Motor neuron (in vitro differentiated cells): ENCODE results near the gene RGMB. TPM values are rescaled to one million over a fixed set of nuclear protein-coding genes. Genes with fewer than 3 reads are reported as not detected.

Source experiments
- ATAC-seq, 8 experiments: fragments of 200-7000 bp; cut with Tn5 transposase; replicated peaks in 6 of 8; 2 replicates each; pipeline ENCODE4 v1.8.0; 2021; ENCODE audit warnings: mild to moderate bottlenecking in 8 of 8, moderate library complexity in 8 of 8
- H3K27ac ChIP-seq, 2 donors: fragments of 250-450 bp; sonication (Bioruptor Pico); 2 replicates each; pipeline ENCODE4 v1.9.0; 2021; ENCODE audit warnings: antibody characterized with exemption in 2 of 2, mild to moderate bottlenecking in 2 of 2, moderate library complexity in 1 of 2
- H3K4me1 ChIP-seq, 2 donors: fragments of 250-450 bp; sonication (Bioruptor Pico); replicated peaks in 1 of 2; 2 replicates each; pipeline ENCODE4 v1.6.1; 2021; ENCODE audit warnings: antibody characterized with exemption in 2 of 2, mild to moderate bottlenecking in 2 of 2, moderate library complexity in 1 of 2
- H3K4me3 ChIP-seq, 5 donors: fragments of 250-450 bp; sonication (Bioruptor Pico); 2 replicates each; pipeline ENCODE4 v1.9.0; 2021; ENCODE audit warnings: antibody characterized with exemption in 5 of 5, mild to moderate bottlenecking in 5 of 5, moderate library complexity in 4 of 5
- WGBS, 10 experiments: fragments of 450-650 bp; shearing (Covaris generic); methylation state at CpG; one replicate each; pipeline ENCODE4 v1.0.0; 2022; 5-methylcytosine and 5-hydroxymethylcytosine counted together
- in situ Hi-C, 9 experiments: fragments of 400-800 bp; cut with MboI; loops; one replicate each; pipeline ENCODE4 v1.15.0; 2021; ENCODE audit warnings: low sequenced_read_pairs in 9 of 9, low pct_unique_long_range_greater_than_20kb in 2 of 9; ENCODE audit not compliant: unreplicated experiment in 9 of 9
- total RNA-seq, 8 experiments: library from RNA; unstranded; fragments of 300-600 nt; gene quantifications; 2 replicates each; pipeline versions ENCODE4 v1.2.3 to v1.2.4, GENCODE V29; 2022

The RGMB gene
- total RNA-seq, 8 experiments from 2014 or later = 4.2 to 92.9 (median 32.5) TPM

DNA sequence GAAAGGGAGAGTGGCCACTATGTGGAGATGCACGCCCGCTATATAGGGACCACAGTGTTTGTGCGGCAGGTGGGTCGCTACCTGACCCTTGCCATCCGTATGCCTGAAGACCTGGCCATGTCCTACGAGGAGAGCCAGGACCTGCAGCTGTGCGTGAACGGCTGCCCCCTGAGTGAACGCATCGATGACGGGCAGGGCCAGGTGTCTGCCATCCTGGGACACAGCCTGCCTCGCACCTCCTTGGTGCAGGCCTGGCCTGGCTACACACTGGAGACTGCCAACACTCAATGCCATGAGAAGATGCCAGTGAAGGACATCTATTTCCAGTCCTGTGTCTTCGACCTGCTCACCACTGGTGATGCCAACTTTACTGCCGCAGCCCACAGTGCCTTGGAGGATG lies 19.8 kb downstream of the RGMB start:
- H3K4me1 ChIP-seq = peaks cover 22 to 25% of the 10 kb centered on the region in 2 donors
- no peak overlapping the region for H3K27ac ChIP-seq
- H3K4me3 ChIP-seq = no peak overlapping the region
- in situ Hi-C loops = no loop called here
- ATAC-seq = peak in 1 of 8 experiments; percentile 6
- 95 to 100% (median 96%) methylated on average over 1 to 12 of the region's 14 CpGs; no CpG with 5 or more reads in 5 of the 10 experiments for WGBS, 10 experiments

- in situ Hi-C loops = no loop called here
- ATAC-seq = no peak
- no peak overlapping the region for H3K27ac ChIP-seq
- H3K4me3 ChIP-seq = no peak overlapping the region
- peaks cover 18% of the 10 kb centered on the region in 2 donors for H3K4me1 ChIP-seq
- WGBS, 10 experiments = 76 to 100% (median 93%) methylated on average over 1 to 6 of the region's 7 CpGs; no CpG with 5 or more reads in 2 of the 10 experiments
These were observed 20.5 kb downstream of the RGMB start for GRCh38 chr5:98794001-98794400.

DNA sequence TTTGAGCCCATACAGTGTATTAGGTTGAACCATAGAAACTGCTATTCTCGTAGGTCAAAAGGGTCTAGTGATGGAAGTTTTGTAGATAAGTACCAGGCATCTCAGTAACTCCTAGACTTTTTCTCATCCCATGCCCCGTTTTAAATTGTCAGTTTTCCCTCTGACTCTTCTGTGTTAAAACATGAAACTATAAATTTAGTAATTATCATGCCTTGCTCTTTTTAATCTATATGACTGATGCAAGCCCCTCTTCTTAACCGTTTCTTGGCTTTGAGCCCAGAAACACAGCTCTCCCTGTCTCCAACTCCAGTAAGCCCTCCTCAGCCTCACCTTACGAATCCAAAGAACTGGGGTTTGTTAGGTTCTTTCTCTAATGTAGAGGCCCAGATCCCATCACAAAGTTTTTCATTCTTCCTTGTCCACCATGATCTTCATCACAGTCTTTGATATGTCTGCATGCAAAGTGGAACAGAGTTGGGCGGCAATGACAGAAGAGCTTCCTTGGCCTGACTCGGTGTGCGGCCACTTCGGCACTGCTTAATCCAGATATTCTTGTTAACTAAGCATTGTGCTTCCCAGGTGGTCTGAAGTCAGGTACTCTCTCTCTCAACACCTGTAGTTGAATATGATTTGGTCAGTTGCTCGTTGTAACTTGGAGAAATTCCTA lies 21.1 kb downstream of the RGMB start:
- Histone ChIP-seq H3K4me3 (no peak overlapping the region), H3K4me1 (peaks cover 13 to 14% of the 10 kb centered on the region in 2 donors), H3K27ac (no peak overlapping the region)
- in situ Hi-C loops = no loop called here
- WGBS, 10 experiments = 66 to 100% (median 90%) methylated on average over 1 to 8 of the region's 9 CpGs; no CpG with 5 or more reads in 1 of the 10 experiments
- no peak for ATAC-seq

- H3K4me3 ChIP-seq = no peak overlapping the region
- WGBS, 10 experiments = 55 to 100% (median 94%) methylated on average over 1 to 5 of the region's 5 CpGs; no CpG with 5 or more reads in 1 of the 10 experiments
- H3K4me1 ChIP-seq = peaks cover 9 to 11% of the 10 kb centered on the region in 2 donors
- no peak overlapping the region for H3K27ac ChIP-seq
- in situ Hi-C loops = no loop called here
- ATAC-seq = no peak
These were observed 21.8 kb downstream of the RGMB start for GRCh38 chr5:98795243-98795642.

GRCh38 chr5:98796197-98796972 lies 22.9 kb downstream of the RGMB start:
- H3K4me1 ChIP-seq = peaks cover 3 to 6% of the 10 kb centered on the region in 2 donors
- peak in 5 of 8 experiments; percentile 32 to 85 (median 85) for ATAC-seq
- no peak overlapping the region for H3K4me3 ChIP-seq
- 0 to 41% (median 17%) methylated on average over 1 to 7 of the region's 7 CpGs for WGBS, 10 experiments
- H3K27ac ChIP-seq = no peak overlapping the region
- in situ Hi-C loops = no loop called here

- in situ Hi-C loops = no loop called here
- peaks cover 3 to 4% of the 10 kb centered on the region in 2 donors for H3K4me1 ChIP-seq
- ATAC-seq = no peak
- H3K4me3 ChIP-seq = no peak overlapping the region
- 57 to 88% (median 59%) methylated on average over 1 of the region's 1 CpG; no CpG with 5 or more reads in 6 of the 10 experiments for WGBS, 10 experiments
- no peak overlapping the region for H3K27ac ChIP-seq
These were observed 24.9 kb downstream of the RGMB start for GRCh38 chr5:98798371-98798770.

- Histone ChIP-seq H3K4me1 (peaks cover 3 to 4% of the 10 kb centered on the region in 2 donors), H3K4me3 (no peak overlapping the region), H3K27ac (no peak overlapping the region)
- ATAC-seq = peak in 3 of 8 experiments; percentile 53 to 63 (median 58)
- 80 to 100% (median 93%) methylated on average over 1 to 3 of the region's 3 CpGs for WGBS, 10 experiments
- in situ Hi-C loops = no loop called here
These were observed 25.4 kb downstream of the RGMB start for GRCh38 chr5:98798847-98799246.

- H3K4me3 ChIP-seq = no peak overlapping the region
- 88 to 100% (median 93%) methylated on average over 1 to 2 of the region's 2 CpGs; no CpG with 5 or more reads in 1 of the 10 experiments for WGBS, 10 experiments
- in situ Hi-C loops = loop anchor here in 1 of 9 experiments (25.0 kb wide), 1 partner anchor 1617 kb away; the partner anchor contains the start of gene RIOK2
- H3K4me1 ChIP-seq = no peaks in the 10 kb centered on the region
- no peak overlapping the region for H3K27ac ChIP-seq
- ATAC-seq = no peak
These were observed 30.6 kb downstream of the RGMB start for GRCh38 chr5:98804066-98804465.

DNA sequence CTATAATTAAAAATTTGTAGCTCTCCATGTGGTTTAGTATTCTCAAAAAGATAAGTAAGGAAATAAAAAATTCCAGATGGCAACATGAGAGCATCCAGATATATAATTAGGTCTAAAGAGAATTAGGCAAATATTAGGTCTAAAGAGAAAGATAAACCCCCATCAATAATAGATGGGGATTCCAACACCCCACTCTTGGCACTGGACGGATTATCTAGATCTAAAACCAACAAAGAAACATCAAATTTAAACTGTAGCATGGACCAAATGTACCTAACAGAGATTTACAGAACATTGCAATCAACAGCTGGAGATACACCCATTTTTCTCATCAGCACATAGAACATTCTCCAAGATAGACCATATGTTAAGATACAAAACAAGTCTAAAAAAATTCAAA lies 31.6 kb downstream of the RGMB start:
- Histone ChIP-seq H3K4me3 (no peak overlapping the region), H3K27ac (no peak overlapping the region), H3K4me1 (no peaks in the 10 kb centered on the region)
- in situ Hi-C loops = loop anchor here in 1 of 9 experiments (25.0 kb wide), 1 partner anchor 1618 kb away; the partner anchor contains the start of gene RIOK2
- no peak for ATAC-seq
- 0 to 80% (median 27%) methylated on average over 1 of the region's 1 CpG; no CpG with 5 or more reads in 1 of the 10 experiments for WGBS, 10 experiments

DNA sequence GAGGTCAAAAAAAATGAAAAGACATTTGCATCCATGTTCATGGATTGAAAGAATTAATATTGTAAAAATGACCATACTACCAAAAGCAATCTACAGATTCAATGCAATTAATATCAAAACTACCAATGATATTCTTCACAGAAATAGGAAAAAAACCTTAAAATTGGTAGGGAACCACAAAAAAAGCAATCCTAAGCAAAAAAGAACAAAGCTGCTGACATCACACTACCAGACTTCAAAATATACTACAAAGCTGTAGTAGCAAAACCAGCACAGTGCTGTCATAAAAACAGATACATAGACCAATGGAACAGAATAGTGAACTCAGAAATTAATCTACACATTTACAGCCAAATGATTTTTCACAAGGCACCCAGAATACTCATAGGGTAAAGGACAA lies 34.3 kb downstream of the RGMB start:
- H3K27ac ChIP-seq = no peak overlapping the region
- in situ Hi-C loops = loop anchor here in 1 of 9 experiments (25.0 kb wide), 1 partner anchor 1621 kb away; the partner anchor contains the start of gene RIOK2
- no peak overlapping the region for H3K4me3 ChIP-seq
- no peak for ATAC-seq
- H3K4me1 ChIP-seq = no peaks in the 10 kb centered on the region

DNA sequence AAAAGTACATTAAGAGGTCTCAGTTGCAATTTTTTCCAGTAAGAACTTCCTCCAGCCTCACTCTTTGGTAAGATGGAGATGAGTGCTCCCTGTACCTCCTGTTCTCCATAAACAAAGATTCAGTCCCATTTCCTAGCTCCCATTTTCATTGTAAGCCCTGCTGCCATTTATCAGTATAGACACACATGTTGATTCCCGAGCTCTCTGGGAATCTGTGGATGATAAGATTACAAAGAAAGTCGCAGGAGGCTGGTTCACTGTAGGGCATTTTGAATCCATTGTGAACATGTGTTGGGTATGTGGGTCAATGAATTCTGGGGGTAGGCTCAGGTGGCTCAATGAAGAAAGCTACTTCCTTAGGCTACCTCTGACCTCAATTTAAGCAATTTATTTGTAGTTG lies 36.7 kb downstream of the RGMB start:
- no peak overlapping the region for H3K27ac ChIP-seq
- in situ Hi-C loops = loop anchor here in 1 of 9 experiments (25.0 kb wide), 1 partner anchor 1623 kb away; the partner anchor contains the start of gene RIOK2
- H3K4me3 ChIP-seq = no peak overlapping the region
- H3K4me1 ChIP-seq = no peaks in the 10 kb centered on the region
- no peak for ATAC-seq
- 33 to 100% (median 50%) methylated on average over 1 to 2 of the region's 2 CpGs for WGBS, 10 experiments

DNA sequence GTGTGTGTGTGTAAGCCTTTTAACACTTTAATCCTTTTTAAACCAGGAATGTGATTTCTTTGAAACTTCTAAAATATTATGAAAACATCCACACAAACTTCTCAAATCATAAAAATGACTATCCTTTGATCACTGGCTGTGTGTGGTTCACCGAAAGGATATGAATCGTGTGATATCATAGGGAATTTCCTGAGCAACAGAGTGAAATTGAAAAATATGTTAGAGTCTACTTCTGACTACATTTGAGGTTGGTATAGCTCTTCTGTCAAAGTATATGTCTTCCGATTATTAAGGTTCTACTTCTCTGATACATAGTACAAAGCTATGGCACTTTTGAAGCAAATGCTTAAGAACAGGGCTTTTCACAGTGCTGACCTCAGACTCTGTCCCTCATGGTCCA lies 40.3 kb downstream of the RGMB start:
- no peak for ATAC-seq
- Histone ChIP-seq H3K27ac (no peak overlapping the region), H3K4me1 (no peaks in the 10 kb centered on the region), H3K4me3 (no peak overlapping the region)
- whole genome bisulfite sequencing, 10 experiments = 94 to 100% (median 100%) methylated on average over 1 to 3 of the region's 3 CpGs
- in situ Hi-C loops = loop anchor here in 1 of 9 experiments (25.0 kb wide), 1 partner anchor 1626 kb away; the partner anchor contains the start of gene RIOK2
